HG03097 (cell line): ENCODE data around the gene NAXE.
"Not testable (repeated sequence)": the region's sequence is repeated elsewhere in the genome, so short reads cannot be mapped to it uniquely, and the experiment has no call there.

Experiments used
- ATAC-seq: cut with Tn5 transposase; IDR thresholded peaks from one replicate; pipeline ENCODE4 v1.9.1; 2021; ENCODE audit not compliant: unreplicated experiment, low FRiP score

Gene NAXE

GRCh38 chr1:156592158-156592909, 758 bp downstream of the NAXE start:
- no peak for ATAC-seq

- no peak for ATAC-seq
Measured at GRCh38 chr1:156592910-156593660, 1.5 kb downstream of the NAXE start.

- no peak for ATAC-seq
Measured at GRCh38 chr1:156593661-156593989, 2.0 kb downstream of the NAXE start.

DNA sequence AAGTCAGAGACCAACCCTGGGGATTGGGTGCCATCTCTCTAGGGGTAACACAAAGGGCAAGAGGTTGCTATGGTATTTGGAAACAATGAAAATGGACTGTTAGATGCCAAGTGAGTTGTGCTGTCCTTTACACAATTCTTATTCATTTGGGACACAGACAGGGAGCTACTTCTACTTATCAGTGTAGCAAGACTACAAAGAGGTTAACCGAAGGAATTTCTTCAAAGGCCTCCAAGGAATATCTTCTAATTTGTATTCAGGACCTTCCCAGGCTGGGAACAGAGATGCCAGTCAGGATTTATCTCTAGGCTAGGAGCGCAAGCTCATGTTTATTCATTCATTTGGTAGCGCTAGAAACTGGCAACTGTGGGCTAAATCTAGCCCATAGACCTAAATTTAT, 2.6 kb downstream of the NAXE start:
- no peak for ATAC-seq

DNA sequence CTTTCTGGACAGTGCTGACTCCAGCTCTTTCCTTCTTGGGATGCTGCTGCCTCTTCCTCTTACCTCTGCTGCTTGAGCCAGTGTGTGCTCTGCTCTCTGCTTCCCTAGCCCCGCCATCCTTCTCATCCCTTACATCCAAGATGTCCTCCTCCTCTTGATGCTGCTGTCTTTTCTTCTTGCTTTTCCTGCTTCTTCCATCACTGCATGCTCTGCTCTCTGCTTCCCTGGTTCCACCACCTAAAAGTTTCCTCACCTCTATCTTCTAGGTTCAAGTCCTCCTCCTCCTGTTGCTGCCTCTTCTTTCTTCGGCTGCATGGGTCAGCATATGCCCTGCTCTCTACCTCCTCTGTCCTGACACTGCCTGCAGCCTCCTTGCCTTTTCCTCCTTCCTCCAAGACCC, 3.4 kb downstream of the NAXE start:
- no peak for ATAC-seq

- no peak for ATAC-seq
Measured at GRCh38 chr1:156596426-156596825, 4.8 kb downstream of the NAXE start.

DNA sequence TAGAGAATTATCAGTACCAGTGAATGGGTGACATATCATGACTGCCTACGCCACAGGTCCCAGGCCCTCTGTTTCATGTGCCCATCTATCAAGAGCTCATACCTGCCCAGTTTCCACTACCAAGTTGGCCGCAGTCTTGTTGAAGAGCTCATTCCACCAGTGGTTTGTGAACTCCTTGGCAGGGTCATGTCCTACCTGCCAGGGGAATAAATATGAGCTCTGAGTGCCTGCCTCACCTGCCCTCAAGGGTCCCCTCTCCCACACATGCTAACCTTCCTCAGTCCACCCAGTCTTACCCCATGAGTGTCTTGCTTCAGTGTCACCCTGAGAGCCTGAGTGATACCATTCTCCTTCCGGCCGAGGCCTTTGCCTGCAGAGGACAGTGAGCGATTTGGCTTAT, 6.5 kb downstream of the NAXE start:
- ATAC-seq, result no peak

DNA sequence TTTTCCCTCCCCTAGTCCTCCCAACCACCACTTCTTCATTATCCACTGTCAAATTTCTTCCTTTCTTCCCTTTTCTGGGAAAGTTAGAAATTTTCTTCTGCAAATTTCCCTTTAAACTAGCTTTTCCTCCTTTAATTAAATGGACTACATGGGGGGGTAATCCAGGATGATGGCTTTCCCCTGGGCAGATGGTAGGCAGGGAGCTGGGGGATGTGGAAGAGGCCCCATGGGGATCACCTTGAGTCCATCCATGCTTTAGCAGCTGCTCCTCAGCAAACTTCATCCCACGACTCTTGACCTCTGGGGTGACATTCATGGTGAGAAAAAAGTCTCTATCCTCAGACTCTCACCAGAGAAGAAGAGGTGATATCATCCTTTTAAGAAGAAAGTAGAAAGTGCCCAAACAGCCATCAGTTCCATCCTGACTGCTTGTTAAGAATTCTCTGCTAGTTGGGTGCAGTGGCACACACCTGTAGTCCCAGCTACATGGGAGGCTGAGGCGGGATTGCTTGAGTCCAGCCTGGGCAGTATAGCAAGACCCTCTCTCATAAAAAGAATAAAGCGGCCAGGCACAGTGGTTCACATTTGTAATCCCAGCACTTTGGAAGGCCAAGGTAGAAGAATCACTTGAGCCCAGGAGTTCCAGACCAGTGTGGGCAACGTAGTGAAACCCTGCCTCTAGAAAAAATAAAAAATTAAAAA, 7.3 kb downstream of the NAXE start:
- no peak for ATAC-seq

GRCh38 chr1:156599811-156600210, 8.2 kb downstream of the NAXE start:
- ATAC-seq, result no peak

DNA sequence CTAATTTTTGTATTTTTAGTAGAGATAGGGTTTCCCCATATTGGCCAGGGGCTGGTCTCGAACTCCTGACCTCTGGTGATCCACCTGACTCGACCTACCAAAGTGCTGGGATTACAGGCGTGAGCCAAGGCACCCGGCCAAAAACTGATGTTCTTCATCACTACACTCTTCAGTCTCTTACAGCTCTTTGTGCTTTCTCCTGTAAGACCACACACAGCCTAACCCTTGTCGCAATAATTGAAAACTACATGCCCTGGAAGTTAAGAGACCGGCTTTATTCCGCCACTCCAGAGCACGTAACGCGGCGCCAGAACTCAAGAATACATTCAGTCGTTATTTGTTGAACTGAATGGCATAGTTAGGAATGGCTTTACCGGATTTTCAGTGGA, 9.2 kb downstream of the NAXE start:
- ATAC-seq, result no peak

DNA sequence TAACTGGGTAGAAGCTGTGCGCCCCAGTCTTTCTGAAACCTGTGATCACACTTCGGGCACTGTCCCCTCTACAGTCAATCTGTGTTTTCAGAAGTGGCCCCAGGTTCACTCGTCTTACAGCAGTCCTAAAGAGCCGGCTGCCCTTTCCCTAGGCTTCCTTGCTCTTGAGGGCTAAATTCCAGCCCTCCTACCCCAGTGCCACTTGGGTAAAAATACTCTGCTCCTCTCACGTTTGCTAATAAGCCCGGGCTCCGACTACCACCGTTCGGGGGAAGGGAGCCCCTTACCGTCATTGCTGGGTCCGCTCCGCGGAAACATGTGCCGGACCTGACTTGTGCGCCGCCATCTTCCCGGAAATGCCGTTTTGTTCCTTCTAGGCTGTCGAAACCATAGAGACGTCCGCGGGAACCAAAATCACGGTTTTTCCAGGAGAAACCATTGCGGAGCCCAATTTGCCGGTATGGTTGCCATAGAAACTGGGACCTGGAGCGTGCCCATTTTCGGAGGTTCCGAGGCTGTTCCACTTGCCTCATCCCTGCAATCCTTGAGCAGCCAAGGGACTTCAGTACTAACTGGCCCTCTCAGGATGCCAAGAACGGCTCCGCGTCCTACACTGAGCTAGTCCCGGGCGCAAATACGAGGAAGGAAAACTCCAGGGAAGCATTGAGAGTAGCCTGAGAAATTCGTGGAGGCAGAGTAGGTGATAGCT, 9.7 kb downstream of the NAXE start, which contains the start of gene GPATCH4:
Gene GPATCH4 (minus strand): TSS at position 358 of the 709 bp plus-strand sequence.
- ATAC-seq, result no peak

- no peak for ATAC-seq
Measured at GRCh38 chr1:156601892-156602291, 10.3 kb downstream of the NAXE start.

DNA sequence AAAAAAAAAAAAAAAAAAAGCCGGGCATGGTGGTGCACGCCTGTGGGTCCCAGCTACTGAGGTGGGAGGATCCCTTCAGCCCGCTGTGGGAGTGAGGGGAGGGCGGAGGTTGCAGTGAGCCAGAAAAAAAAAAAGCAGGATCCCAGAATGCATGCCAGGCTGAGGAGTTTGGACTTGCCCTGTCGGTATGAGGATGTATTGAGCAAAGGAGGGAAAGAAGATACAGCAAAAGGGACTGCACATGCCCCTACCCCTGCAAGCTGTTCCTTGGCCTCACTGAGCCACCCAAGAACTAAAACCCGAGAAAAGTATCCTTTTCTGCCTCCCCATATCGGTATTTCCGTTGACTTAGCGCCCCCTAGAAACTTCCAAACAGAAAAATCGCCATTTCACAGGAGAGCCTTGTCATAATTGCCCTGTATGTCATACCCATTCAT, 11.0 kb downstream of the NAXE start:
- ATAC-seq, result no peak

- ATAC-seq, result not testable (repeated sequence)
Measured at GRCh38 chr1:156607344-156607743, 15.8 kb downstream of the NAXE start.

- no peak for ATAC-seq
Measured at GRCh38 chr1:156608036-156608674, 16.6 kb downstream of the NAXE start.

DNA sequence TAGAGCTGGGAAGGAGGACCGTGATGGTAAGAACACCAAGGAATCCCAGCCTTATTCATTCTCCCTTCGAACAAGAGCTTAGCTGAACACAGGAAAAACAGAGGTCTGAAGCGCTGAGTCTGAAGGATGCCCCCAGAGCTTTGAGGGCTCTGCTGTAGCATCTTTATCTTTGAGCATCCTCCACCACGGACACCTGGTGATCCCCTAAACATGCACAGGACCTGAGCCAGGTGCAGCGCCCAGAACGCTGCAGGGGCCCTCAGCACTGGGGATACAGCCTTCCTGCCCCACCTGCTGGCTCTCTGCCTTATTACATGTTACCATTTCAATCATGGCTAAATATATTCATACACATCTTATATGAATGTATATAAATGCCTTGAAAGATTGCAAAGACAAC, 17.4 kb downstream of the NAXE start:
- ATAC-seq, result no peak

DNA sequence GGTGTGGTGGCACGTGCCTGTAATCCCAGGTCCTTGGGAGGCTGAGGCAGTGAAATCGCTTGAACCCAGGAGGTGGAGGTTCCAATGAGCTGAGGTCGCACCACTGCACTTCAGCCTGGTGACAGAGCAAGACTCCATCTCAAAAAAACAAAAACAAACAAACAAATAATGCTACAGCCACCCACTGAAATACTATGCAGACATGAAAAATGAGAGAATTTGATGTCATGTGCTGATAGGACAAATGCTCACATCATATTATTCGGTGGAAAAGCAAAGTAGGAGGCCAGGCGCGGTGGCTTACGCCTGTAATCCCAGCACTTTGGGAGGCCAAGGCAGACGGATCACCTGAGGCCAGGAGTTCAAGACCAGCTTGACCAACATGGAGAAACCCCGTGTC, 18.5 kb downstream of the NAXE start:
- not testable (repeated sequence) for ATAC-seq

GRCh38 chr1:156612666-156613065, 21.1 kb downstream of the NAXE start:
- ATAC-seq, result no peak

DNA sequence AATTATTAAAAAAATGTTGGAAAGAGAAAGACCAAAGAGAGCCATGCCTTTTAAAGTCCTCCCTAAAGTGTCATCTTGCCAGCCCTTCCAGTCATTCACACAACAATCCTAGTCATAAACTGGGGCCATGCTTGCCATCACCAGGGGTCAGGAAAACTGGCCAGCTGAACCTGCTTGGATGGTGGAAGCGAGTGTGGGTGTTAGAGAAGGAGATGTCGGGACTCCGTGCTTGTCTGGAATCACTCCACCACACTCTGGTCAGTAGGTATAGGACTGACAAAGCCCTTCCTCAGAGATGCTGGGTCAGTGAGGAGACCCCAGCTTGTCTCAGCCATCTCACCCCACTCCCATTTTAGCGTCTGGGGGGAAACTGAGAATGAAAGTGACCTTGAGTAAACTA, 24.4 kb downstream of the NAXE start:
- ATAC-seq, result no peak

DNA sequence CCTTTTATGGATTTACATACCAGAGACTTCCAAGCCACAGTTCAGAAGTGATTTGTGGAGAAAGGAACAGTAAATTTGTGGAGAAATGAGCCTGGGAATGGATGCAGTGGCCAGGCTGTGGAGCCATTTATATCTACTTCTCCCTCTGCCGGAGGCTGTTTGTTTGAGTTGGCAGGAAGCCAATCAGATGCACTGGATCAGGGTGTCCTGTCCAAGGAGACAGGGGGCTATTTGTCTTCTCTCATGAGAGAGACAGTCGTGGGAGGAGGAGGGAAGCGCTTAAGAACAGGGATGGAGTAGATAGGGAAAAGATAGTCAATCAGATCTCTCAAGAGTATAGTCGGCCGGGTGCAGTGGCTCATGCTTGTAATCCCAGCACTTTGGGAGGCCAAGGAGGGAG, 24.9 kb downstream of the NAXE start:
- no peak for ATAC-seq
